B cell (primary cell): ENCODE results near the gene PALS2. TPM values are rescaled to one million over a fixed set of nuclear protein-coding genes. Genes with fewer than 3 reads are reported as not detected.
A peak's percentile ranks its signal among the peaks of the same experiment; 100 is the strongest.

Source experiments
- ATAC-seq: fragments of 200-7000 bp; cut with Tn5 transposase; one replicate; pipeline ENCODE4 v1.10.0; 2021; ENCODE audit warnings: low read depth, mild to moderate bottlenecking, moderate number of reproducible peaks, moderate library complexity
- CTCF ChIA-PET: fragments of 350-600 bp; sonication (Branson Sonifier 250); formaldehyde crosslinking; loops from one replicate; lab custom pipeline; 2021; ENCODE audit warnings: antibody characterized with exemption, inconsistent platforms; lab: Charles Lee
- POLR2A ChIA-PET: fragments of 350-600 bp; sonication (Branson Sonifier 250); formaldehyde crosslinking; loops from one replicate; lab custom pipeline; 2021; ENCODE audit warnings: antibody characterized with exemption; lab: Charles Lee
- DNase-seq: peaks from one replicate; pipeline ENCODE4 v3.0.0; 2013
- H2AFZ ChIP-seq: 2 replicates; pipeline ENCODE4 v1.6.1; 2012; ENCODE audit warnings: mild to moderate bottlenecking, low read depth, low read length; ENCODE audit not compliant: insufficient read depth, poor library complexity, severe bottlenecking
- H3K27ac ChIP-seq, 2 donors: 1 replicate in 1 of 2; 2 replicates in 1 of 2; pipeline ENCODE4 v1.5.1; 2012 to 2013; ENCODE audit warnings: low read length in 2 of 2, mild to moderate bottlenecking in 2 of 2, moderate library complexity in 1 of 2
- H3K27me3 ChIP-seq, 4 experiments: fragments of 200-600 bp in 1 of 4; sonication (generic) in 1 of 4; replicated peaks in 1 of 4; 1 replicate in 2 of 4; 2 replicates in 2 of 4; pipeline versions ENCODE4 v1.6.1 to v1.7.0; 2013 to 2016; ENCODE audit warnings: low read length in 3 of 4, mild to moderate bottlenecking in 2 of 4, mixed read lengths in 1 of 4, moderate library complexity in 1 of 4; ENCODE audit not compliant: insufficient read depth in 4 of 4, control insufficient read depth in 3 of 4; ENCODE audit errors: control extremely low read depth in 1 of 4
- H3K36me3 ChIP-seq, 2 experiments: replicated peaks in 1 of 2; 1 replicate in 1 of 2; 2 replicates in 1 of 2; pipeline versions ENCODE4 v1.6.1 to v1.7.1; 2013; ENCODE audit warnings: low read length in 1 of 2; ENCODE audit not compliant: insufficient read depth in 2 of 2, control insufficient read depth in 1 of 2; ENCODE audit errors: control extremely low read depth in 1 of 2, extremely low read depth in 1 of 2
- H3K4me1 ChIP-seq, 2 donors: fragments of 200-600 bp in 1 of 2; sonication (generic) in 1 of 2; 1 replicate in 1 of 2; 2 replicates in 1 of 2; pipeline versions ENCODE4 v1.5.1 to v1.6.1; 2013 to 2017; ENCODE audit warnings: low read length in 2 of 2; ENCODE audit not compliant: control insufficient read depth in 2 of 2, insufficient read depth in 2 of 2
- H3K4me2 ChIP-seq: replicated peaks from 2 replicates; pipeline ENCODE3; 2012; ENCODE audit warnings: mild to moderate bottlenecking, low read depth, low read length; ENCODE audit not compliant: poor library complexity, severe bottlenecking
- H3K4me3 ChIP-seq, 5 experiments: fragments of 200-600 bp in 1 of 5; sonication (generic) in 1 of 5; 1 replicate in 3 of 5; 2 replicates in 2 of 5; pipeline versions ENCODE4 v1.5.1 to v1.7.0; 2011 to 2016; ENCODE audit warnings: low read length in 4 of 5, mild to moderate bottlenecking in 4 of 5, low read depth in 2 of 5, control low read depth in 1 of 5, moderate library complexity in 1 of 5; ENCODE audit not compliant: insufficient read depth in 1 of 5; ENCODE audit errors: control extremely low read depth in 1 of 5, extremely low read depth in 1 of 5
- H3K79me2 ChIP-seq: fragments of 200-600 bp; sonication (generic); one replicate; pipeline ENCODE4 v1.6.0; 2016; ENCODE audit warnings: low read length; ENCODE audit not compliant: control insufficient read depth, insufficient read depth
- H3K9ac ChIP-seq: fragments of 200-600 bp; sonication (generic); 2 replicates; pipeline ENCODE4 v1.6.1; 2017; ENCODE audit warnings: mild to moderate bottlenecking, low read length, moderate library complexity
- H3K9me3 ChIP-seq, 3 donors: one replicate each; pipeline versions ENCODE4 v1.6.1 to v1.7.1; 2013; ENCODE audit warnings: low read length in 2 of 3; ENCODE audit not compliant: control insufficient read depth in 2 of 3, insufficient read depth in 1 of 3; ENCODE audit errors: control extremely low read depth in 1 of 3
- H4K20me1 ChIP-seq: 2 replicates; pipeline ENCODE4 v1.6.0; 2012; ENCODE audit warnings: mild to moderate bottlenecking, low read length; ENCODE audit not compliant: insufficient read depth, control insufficient read depth, poor library complexity, severe bottlenecking
- H3K27ac Mint-ChIP-seq: one replicate; pipeline ENCODE4 v1.8.0; 2021; ENCODE audit warnings: mixed read lengths
- H3K27me3 Mint-ChIP-seq: one replicate; pipeline ENCODE4 v1.8.0; 2021; ENCODE audit warnings: mixed read lengths
- H3K4me1 Mint-ChIP-seq: one replicate; pipeline ENCODE4 v1.8.0; 2021; ENCODE audit warnings: mixed read lengths
- H3K4me3 Mint-ChIP-seq: one replicate; pipeline ENCODE4 v1.8.0; 2021; ENCODE audit warnings: mixed read lengths
- H3K9me3 Mint-ChIP-seq: one replicate; pipeline ENCODE4 v1.8.0; 2022; ENCODE audit warnings: mixed read lengths; ENCODE audit not compliant: insufficient read depth
- EZH2 ChIP-seq: IDR thresholded peaks from 2 replicates; pipeline ENCODE4 v1.6.1; 2012; ENCODE audit warnings: borderline replicate concordance, low read depth, mild to moderate bottlenecking, moderate library complexity, low read length; ENCODE audit not compliant: insufficient read depth, poor library complexity, severe bottlenecking
- WGBS: methylation state at CpG from one replicate; pipeline ENCODE4 v1.1.5; 2013; ENCODE audit warnings: missing lambda C conversion rate; ENCODE audit not compliant: insufficient coverage; 5-methylcytosine and 5-hydroxymethylcytosine counted together
- intact Hi-C: fragments of 100-400 bp; cut with micrococcal nuclease; formaldehyde crosslinking; loops from one replicate; pipeline ENCODE4 v1.10.0; 2022
- polyA minus RNA-seq: library from RNA; depleted of rRNA, polyadenylated mRNA; stranded (reverse); fragments of >200 nt; gene quantifications from 2 replicates; pipeline ENCODE4 v1.2.3, GENCODE V29; 2012
- polyA plus RNA-seq: library from polyadenylated mRNA; depleted of rRNA; stranded (reverse); fragments of >200 nt; gene quantifications from 2 replicates; pipeline ENCODE4 v1.2.3, GENCODE V29; 2012
- total RNA-seq, 2 donors: library from RNA; stranded (reverse); fragments of 120-200 nt in 1 of 2; gene quantifications; 1 replicate in 1 of 2; 2 replicates in 1 of 2; pipeline versions ENCODE4 v1.2.3 to v1.2.4, GENCODE V29; 2013 to 2022
- TF ChIP-seq, protein P1 (sequence below): fragments of 200-600 bp; IDR thresholded peaks from one replicate; pipeline ENCODE4 v1.8.0; 2022; ENCODE audit warnings: antibody characterized with exemption, mild to moderate bottlenecking

Gene PALS2
- total RNA-seq (47.8 and 54.2 TPM in 2 replicates), polyA plus RNA-seq (4.8 TPM in 2 replicates), polyA minus RNA-seq (12.2 and 13.4 TPM in 2 replicates)
- 62.9 TPM for total RNA-seq (2013)

- Mint-ChIP-seq H3K27ac (peak within 1 kb of the TSS; percentile 89), H3K4me1 (peaks cover 37% of the 10 kb centered on the region), H3K9me3 (no peaks in the 10 kb centered on the region), H3K4me3 (peak within 1 kb of the TSS; percentile 91), H3K27me3 (peaks cover 5% of the 10 kb centered on the region)
- intact Hi-C loops: loop anchor here (2.0 to 10.0 kb wide), 7 partner anchors 146 to 1392 kb away; partner anchors contain the start of genes CCDC126, FAM221A and TRA2A
- ChIA-PET CTCF (interaction anchor here (1.0 to 5.5 kb wide), 3 partner anchors 14 to 544 kb away, joined by 3 to 45 read pairs (median 4); no protein-coding TSS in a partner anchor), POLR2A (no interaction called here)
- TF ChIP-seq, protein P1, sequence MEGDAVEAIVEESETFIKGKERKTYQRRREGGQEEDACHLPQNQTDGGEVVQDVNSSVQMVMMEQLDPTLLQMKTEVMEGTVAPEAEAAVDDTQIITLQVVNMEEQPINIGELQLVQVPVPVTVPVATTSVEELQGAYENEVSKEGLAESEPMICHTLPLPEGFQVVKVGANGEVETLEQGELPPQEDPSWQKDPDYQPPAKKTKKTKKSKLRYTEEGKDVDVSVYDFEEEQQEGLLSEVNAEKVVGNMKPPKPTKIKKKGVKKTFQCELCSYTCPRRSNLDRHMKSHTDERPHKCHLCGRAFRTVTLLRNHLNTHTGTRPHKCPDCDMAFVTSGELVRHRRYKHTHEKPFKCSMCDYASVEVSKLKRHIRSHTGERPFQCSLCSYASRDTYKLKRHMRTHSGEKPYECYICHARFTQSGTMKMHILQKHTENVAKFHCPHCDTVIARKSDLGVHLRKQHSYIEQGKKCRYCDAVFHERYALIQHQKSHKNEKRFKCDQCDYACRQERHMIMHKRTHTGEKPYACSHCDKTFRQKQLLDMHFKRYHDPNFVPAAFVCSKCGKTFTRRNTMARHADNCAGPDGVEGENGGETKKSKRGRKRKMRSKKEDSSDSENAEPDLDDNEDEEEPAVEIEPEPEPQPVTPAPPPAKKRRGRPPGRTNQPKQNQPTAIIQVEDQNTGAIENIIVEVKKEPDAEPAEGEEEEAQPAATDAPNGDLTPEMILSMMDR: no peak
- TF ChIP-seq EZH2: no peak
- peak within 1 kb of the TSS; percentile 70 to 73 for H3K27ac ChIP-seq
- peaks cover 0 to 3% (median 0%) of the 10 kb centered on the region in 4 experiments for H3K27me3 ChIP-seq
- H3K9me3 ChIP-seq: no peaks in the 10 kb centered on the region
- ATAC-seq: peak; percentile 79
- H3K36me3 ChIP-seq: no peaks in the 10 kb centered on the region
- peaks cover 24 to 29% of the 10 kb centered on the region in 2 donors for H3K4me1 ChIP-seq
- H3K9ac ChIP-seq: peak within 1 kb of the TSS; percentile 87
- WGBS: under 1% methylated on average over 44 of the region's 69 CpGs
- peak within 1 kb of the TSS; percentile 63 to 88 (median 84) for H3K4me3 ChIP-seq
- H2AFZ ChIP-seq: peak within 1 kb of the TSS; percentile 89
- peaks cover 21% of the 10 kb centered on the region for H3K79me2 ChIP-seq
- DNase-seq: peak; percentile 90
- peak within 1 kb of the TSS; percentile 93 for H3K4me2 ChIP-seq
- peaks cover 1% of the 10 kb centered on the region for H4K20me1 ChIP-seq
These were observed at the start of gene PALS2 for GRCh38 chr7:24572997-24573553. Gene PALS2, plus strand, starts transcription at chr7:24573452. Its CDS starts 50,216 bp downstream, at chr7:24623668.

- 100% methylated on average over 2 of the region's 4 CpGs for WGBS
- no peaks in the 10 kb centered on the region for H3K79me2 ChIP-seq
- peaks cover 0 to 4% (median 0%) of the 10 kb centered on the region in 4 experiments for H3K27me3 ChIP-seq
- no peak overlapping the region for H3K27ac ChIP-seq
- H3K9me3 Mint-ChIP-seq: no peaks in the 10 kb centered on the region
- intact Hi-C loops: no loop called here
- H3K4me2 ChIP-seq: no peak overlapping the region
- H3K9me3 ChIP-seq: no peaks in the 10 kb centered on the region
- ChIA-PET CTCF (no interaction called here), POLR2A (no interaction called here)
- H3K4me1 Mint-ChIP-seq: peaks cover 2% of the 10 kb centered on the region
- H3K27ac Mint-ChIP-seq: no peak overlapping the region
- no peak for TF ChIP-seq EZH2
- TF ChIP-seq, protein P1: no peak
- no peaks in the 10 kb centered on the region for H4K20me1 ChIP-seq
- no peak overlapping the region for H2AFZ ChIP-seq
- no peak for DNase-seq
- H3K9ac ChIP-seq: no peak overlapping the region
- no peaks in the 10 kb centered on the region for H3K27me3 Mint-ChIP-seq
- no peaks in the 10 kb centered on the region for H3K4me1 ChIP-seq
- no peak overlapping the region for H3K4me3 Mint-ChIP-seq
- H3K4me3 ChIP-seq: no peak overlapping the region
- ATAC-seq: no peak
- no peaks in the 10 kb centered on the region for H3K36me3 ChIP-seq
These were observed 42.0 kb upstream of the PALS2 start for GRCh38 chr7:24531255-24531654.
